Putamen (tissue), 1 donor: ENCODE data around the gene PRTN3.
"Not testable (repeated sequence)": the region's sequence is repeated elsewhere in the genome, so short reads cannot be mapped to it uniquely, and the experiment has no call there.

Experiments used
- DNase-seq: peaks from one replicate; pipeline ENCODE4 v3.0.0-alpha.2; 2016; ENCODE audit warnings: low spot score

The PRTN3 gene

GRCh38 chr19:867855-868457, 27.2 kb downstream of the PRTN3 start:
- DNase-seq = no peak

GRCh38 chr19:868458-869244, 27.9 kb downstream of the PRTN3 start:
- DNase-seq = no peak

- no peak for DNase-seq
Measured at GRCh38 chr19:869245-870177, 28.7 kb downstream of the PRTN3 start.

GRCh38 chr19:870314-870713, 29.5 kb downstream of the PRTN3 start:
- DNase-seq = no peak

GRCh38 chr19:870963-871401, 30.2 kb downstream of the PRTN3 start:
- DNase-seq = no peak

- DNase-seq = no peak
Measured at GRCh38 chr19:871446-872265, 30.9 kb downstream of the PRTN3 start.

- DNase-seq = no peak
Measured at GRCh38 chr19:872266-872951, 31.6 kb downstream of the PRTN3 start.

- no peak for DNase-seq
Measured at GRCh38 chr19:873084-873483, 32.3 kb downstream of the PRTN3 start.

- DNase-seq = no peak
Measured at GRCh38 chr19:873561-874041, 32.8 kb downstream of the PRTN3 start.

GRCh38 chr19:875265-875879, 34.6 kb downstream of the PRTN3 start:
- DNase-seq = no peak

GRCh38 chr19:876089-876488, 35.3 kb downstream of the PRTN3 start:
- DNase-seq = no peak

- DNase-seq = no peak
Measured at GRCh38 chr19:876780-877314, 36.0 kb downstream of the PRTN3 start.

- DNase-seq = not testable (repeated sequence)
Measured at GRCh38 chr19:877992-878660, 37.3 kb downstream of the PRTN3 start.

GRCh38 chr19:878751-879561, 38.2 kb downstream of the PRTN3 start:
- not testable (repeated sequence) for DNase-seq

- DNase-seq = no peak
Measured at GRCh38 chr19:879711-880438, 39.1 kb downstream of the PRTN3 start.

- DNase-seq = no peak
Measured at GRCh38 chr19:881385-882071, 40.7 kb downstream of the PRTN3 start.

GRCh38 chr19:882871-883497, 42.2 kb downstream of the PRTN3 start:
- no peak for DNase-seq
